GM10248 (cell line): Measurements from ENCODE around the gene IGF2.

Experiments used
- CTCF ChIA-PET: fragments of 300-600 bp; sonication (Branson Sonifier 250); formaldehyde crosslinking; extraction: SDS; loops from one replicate; lab custom pipeline; 2021; ENCODE audit warnings: antibody characterized with exemption; lab: Yijun Ruan, JAX
- POLR2A ChIA-PET: fragments of 350-650 bp; sonication (Branson Sonifier 250); formaldehyde crosslinking; extraction: SDS; loops from one replicate; lab custom pipeline; 2020; ENCODE audit warnings: antibody characterized with exemption; lab: Yijun Ruan, JAX
- DNase-seq: peaks from one replicate; pipeline ENCODE4 v3.0.0; 2012; ENCODE audit errors: extremely low spot score
- TF ChIP-seq, protein P1 (sequence below): IDR thresholded peaks from 2 replicates; pipeline ENCODE4 v1.5.1; 2012; ENCODE audit warnings: mild to moderate bottlenecking, low read depth; ENCODE audit errors: extremely low read depth, missing control alignments, control extremely low read depth

The IGF2 gene

GRCh38 chr11:2108675-2109491, 30.3 kb downstream of the IGF2 start:
- ChIA-PET CTCF (no interaction called here), POLR2A (no interaction called here)
- TF ChIP-seq, protein P1, sequence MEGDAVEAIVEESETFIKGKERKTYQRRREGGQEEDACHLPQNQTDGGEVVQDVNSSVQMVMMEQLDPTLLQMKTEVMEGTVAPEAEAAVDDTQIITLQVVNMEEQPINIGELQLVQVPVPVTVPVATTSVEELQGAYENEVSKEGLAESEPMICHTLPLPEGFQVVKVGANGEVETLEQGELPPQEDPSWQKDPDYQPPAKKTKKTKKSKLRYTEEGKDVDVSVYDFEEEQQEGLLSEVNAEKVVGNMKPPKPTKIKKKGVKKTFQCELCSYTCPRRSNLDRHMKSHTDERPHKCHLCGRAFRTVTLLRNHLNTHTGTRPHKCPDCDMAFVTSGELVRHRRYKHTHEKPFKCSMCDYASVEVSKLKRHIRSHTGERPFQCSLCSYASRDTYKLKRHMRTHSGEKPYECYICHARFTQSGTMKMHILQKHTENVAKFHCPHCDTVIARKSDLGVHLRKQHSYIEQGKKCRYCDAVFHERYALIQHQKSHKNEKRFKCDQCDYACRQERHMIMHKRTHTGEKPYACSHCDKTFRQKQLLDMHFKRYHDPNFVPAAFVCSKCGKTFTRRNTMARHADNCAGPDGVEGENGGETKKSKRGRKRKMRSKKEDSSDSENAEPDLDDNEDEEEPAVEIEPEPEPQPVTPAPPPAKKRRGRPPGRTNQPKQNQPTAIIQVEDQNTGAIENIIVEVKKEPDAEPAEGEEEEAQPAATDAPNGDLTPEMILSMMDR: no peak
- DNase-seq: no peak

DNA sequence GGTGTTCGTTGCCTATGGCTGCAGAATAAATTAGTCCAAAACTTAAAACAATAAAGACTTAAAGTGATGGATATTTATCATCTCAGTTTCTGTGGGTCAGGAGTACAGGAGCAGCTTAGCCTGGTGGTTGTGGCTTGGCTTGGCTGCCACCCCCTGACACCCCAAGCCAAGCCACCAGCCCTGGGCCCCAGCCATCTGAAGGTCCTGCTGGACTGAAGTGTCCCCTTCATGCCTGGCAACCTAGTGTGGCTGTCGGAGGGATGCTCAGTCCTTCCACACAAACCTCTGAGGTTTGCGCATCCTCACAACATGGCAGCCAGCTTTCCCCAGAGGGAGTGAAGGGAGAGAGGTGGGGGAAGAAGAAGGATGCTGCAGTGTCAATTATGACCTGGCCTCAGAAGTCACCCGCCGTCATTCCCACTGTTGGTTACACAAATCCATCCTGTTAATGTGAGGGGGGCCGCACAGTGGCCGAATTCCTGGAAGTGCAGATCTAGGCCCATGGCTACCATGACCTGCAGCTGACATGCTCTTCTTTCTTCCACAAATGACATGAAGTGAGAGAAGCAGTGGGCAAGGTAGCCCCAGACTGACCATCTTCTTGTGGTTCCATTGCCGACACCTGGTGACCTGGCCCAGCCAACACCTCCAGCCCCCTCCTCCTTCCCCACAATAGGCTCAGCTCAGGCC, 31.1 kb downstream of the IGF2 start:
- POLR2A ChIA-PET: interaction anchor here (0.6 kb wide), 1 partner anchor 246 kb away, joined by 3 read pairs; no protein-coding TSS in a partner anchor
- CTCF ChIA-PET: no interaction called here
- TF ChIP-seq, protein P1: no peak
- no peak for DNase-seq

DNA sequence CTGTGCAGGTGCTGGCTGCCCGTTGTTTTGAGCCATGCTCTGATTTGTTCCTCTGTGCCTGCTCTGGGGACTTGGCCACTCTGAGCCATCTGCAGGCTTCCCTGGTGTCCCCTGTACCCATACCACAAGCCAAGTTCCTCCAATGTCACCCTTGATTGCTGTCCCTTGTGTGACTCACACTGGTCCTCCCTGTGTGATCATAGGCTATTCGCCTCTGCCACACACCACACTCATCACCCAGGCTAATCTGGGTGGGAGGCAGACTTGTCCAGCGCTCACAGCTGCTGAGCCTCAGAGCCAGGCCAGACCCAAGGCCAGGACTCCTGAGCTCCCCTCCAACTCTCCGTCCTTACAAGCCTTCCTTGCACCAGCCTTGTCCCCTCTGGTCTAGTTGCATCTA, 31.7 kb downstream of the IGF2 start:
- CTCF ChIA-PET: no interaction called here
- DNase-seq: no peak
- POLR2A ChIA-PET: interaction anchor here (0.6 kb wide), 1 partner anchor 245 kb away, joined by 3 read pairs; no protein-coding TSS in a partner anchor
- TF ChIP-seq, protein P1: no peak

- POLR2A ChIA-PET: no interaction called here
- no peak for DNase-seq
- TF ChIP-seq, protein P1: no peak
- CTCF ChIA-PET: no interaction called here
Observed at GRCh38 chr11:2106583-2107209, 32.5 kb downstream of the IGF2 start.

DNA sequence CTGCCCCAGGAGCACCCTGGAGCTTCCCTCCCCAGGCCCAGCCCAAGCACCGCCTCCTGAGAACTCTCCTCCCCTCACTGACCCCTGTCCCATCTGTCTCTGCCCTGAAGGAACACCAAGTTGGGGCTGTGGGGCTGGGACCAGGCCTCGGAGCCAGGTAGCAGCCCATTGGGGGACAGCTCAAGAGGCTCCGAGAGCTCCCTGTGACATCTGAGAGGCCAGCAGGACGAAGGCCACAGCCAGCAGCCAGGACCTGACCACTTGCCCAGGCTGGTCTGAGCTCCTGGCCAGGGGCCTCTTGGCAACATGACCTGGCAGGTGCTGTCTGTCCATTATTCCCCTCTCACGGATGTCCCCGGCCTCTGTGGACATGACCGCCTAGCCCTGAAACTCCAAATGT, 33.7 kb downstream of the IGF2 start:
- CTCF ChIA-PET: interaction anchor here (2.9 kb wide), 1 partner anchor 46 kb away, joined by 13 read pairs; no protein-coding TSS in a partner anchor
- TF ChIP-seq, protein P1: no peak
- no peak for DNase-seq
- POLR2A ChIA-PET: no interaction called here
